ENCODE results near the gene CDK6. TPM values are rescaled to one million over a fixed set of nuclear protein-coding genes. Genes with fewer than 3 reads are reported as not detected.

Gene CDK6
- total RNA-seq, 1 experiment from 2014 or later: 30.7 TPM

DNA sequence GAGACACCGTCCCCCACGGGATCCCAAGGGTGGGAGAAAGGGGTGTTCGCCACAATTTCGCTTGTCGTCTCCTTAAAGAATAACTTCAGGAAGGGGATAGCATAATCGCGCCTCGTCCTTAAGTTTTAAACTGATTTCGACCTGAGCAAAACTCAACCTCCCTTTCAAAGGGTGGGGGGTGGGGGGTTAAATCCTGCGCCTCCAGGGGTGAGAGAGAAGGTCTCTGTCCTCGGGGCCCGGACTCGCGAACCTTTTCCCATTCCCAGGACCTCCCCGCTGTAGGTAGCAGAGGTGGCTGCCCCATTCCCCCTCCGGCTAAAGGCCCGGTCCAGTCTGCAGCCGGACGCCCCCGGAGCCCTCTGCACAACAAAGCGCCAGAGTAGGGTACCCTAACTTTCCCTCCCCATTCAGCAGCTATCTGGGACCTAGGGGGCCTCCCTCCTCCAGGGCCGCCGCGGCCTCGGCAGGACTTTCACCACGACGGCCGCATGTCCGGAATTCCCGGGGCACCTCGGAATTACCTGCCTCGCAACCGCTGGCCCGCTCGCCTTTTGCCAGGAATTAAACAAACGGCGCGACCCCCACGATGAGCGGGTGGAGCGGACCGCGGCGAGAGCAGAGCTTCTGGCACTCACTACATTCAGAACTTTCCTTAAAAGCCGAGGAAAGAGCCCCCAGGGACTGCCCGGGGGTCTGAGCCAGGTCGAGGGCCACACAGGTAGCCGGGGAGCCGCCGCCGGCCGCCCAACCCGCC, 1.7 kb downstream of the CDK6 start:
- peak; percentile 6 for DNase-seq
- Histone ChIP-seq H3K9me3 (no peaks in the 10 kb centered on the region), H3K4me3 (peak overlapping the region; percentile 74), H3K36me3 (peaks cover 28% of the 10 kb centered on the region), H3K27me3 (no peaks in the 10 kb centered on the region)

DNA sequence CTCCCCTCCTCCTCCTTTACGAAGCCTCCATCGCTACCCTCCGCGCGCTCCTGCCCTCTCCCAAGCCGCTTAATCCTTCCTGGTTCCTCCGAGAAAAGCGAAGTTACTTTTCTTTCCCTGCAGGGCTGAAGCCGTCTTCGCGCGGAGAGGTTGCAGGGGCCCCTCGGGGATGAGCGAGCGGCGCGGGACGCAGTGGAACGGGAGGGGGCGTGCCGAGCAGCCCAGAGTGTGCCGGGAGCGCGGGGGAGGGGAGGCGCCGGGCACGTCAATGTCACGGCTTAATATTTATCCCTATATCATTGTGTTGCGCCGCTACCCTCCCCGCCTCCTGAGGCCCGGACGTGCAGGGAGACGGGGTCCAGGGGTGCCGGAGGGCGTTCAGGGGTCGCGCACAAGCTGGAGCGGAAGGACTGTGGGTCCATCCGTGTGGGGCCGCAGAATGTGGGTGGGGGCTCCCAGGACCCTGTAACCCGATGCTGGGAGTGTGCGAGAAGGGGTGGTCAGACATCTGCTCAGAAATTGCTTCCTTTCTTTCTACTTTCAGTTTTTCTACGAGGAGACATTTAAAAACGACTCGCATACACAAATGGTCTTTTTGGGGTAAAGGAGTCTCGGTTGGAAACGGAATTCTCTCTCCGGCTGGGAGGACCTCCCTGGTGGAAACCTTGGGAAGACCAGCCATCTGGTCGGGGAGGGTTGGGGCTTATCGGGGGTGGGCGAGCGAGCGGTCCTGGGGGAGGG, 2.4 kb downstream of the CDK6 start:
- DNase-seq: peak; percentile 76
- H3K27me3 ChIP-seq: no peaks in the 10 kb centered on the region

DNA sequence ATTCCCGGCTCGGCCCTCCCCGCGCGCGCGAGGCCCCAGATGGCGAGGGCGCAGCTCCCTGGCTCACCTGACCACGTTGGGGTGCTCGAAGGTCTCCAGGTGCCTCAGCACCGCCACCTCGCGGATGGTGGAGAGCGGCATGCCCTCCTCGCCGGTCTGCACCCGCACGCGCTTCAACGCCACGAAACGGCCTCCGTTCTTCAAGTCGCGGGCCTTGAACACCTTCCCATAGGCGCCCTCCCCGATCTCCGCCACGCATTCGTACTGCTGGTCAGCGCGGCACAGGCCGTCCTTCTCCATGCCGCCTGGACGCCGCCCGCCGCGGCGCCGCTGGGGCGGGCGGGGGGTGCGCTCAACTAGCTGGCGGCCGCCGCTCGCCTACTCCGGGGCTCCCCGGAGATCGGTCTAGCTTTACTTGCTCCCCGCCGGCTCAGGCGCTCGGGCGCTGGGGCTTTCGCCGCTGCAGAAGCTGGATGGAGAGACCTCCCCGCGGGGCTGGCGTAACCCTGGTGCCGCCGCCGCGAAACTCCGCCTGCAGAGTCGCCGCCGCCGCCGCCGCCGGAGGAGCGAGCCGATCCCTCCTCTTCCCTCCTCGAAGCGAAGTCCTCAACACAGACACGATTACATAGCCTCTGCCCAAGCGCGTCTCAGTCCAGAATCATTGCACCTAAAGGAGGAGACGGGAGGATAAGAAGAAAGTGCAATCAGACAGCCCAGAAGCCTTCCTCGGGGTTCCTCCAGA, 3.2 kb downstream of the CDK6 start:
- Histone ChIP-seq H3K4me3 (peak overlapping the region; percentile 74), H3K27me3 (no peaks in the 10 kb centered on the region), H3K9me3 (no peaks in the 10 kb centered on the region), H3K36me3 (peaks cover 42% of the 10 kb centered on the region)
- peak; percentile 75 for DNase-seq

More for the DNA sequence above, 2.4 kb downstream of the CDK6 start:
- H3K9me3 ChIP-seq: no peaks in the 10 kb centered on the region
- peak overlapping the region; percentile 74 for H3K4me3 ChIP-seq
- H3K36me3 ChIP-seq: peaks cover 35% of the 10 kb centered on the region

DNA sequence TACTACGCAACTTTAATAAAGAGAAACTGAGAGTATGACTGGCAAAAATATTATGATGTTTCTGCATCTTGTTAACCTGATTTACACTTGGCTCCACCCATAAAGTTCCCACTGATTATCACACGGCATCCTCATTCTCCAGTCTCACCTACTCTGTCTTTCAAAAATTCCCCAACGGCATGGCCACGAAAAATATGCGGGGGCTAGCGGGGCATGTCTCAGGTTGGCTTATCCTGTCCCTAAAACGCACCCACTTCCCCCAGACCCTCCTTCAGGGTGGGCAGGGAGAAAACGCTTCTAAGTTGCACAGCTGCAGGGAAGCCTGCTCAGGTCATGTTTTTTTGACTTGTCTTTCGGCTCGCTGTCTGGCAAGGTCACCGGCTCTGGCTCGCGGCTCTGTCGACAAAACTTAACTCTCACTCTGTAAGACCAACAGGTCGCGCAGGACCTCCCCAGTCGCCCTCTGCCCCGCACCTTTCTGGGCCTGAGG, 3.8 kb downstream of the CDK6 start:
- Histone ChIP-seq H3K4me3 (peak overlapping the region; percentile 74), H3K9me3 (no peaks in the 10 kb centered on the region), H3K27me3 (no peaks in the 10 kb centered on the region), H3K36me3 (peaks cover 46% of the 10 kb centered on the region)
- DNase-seq: no peak

DNA sequence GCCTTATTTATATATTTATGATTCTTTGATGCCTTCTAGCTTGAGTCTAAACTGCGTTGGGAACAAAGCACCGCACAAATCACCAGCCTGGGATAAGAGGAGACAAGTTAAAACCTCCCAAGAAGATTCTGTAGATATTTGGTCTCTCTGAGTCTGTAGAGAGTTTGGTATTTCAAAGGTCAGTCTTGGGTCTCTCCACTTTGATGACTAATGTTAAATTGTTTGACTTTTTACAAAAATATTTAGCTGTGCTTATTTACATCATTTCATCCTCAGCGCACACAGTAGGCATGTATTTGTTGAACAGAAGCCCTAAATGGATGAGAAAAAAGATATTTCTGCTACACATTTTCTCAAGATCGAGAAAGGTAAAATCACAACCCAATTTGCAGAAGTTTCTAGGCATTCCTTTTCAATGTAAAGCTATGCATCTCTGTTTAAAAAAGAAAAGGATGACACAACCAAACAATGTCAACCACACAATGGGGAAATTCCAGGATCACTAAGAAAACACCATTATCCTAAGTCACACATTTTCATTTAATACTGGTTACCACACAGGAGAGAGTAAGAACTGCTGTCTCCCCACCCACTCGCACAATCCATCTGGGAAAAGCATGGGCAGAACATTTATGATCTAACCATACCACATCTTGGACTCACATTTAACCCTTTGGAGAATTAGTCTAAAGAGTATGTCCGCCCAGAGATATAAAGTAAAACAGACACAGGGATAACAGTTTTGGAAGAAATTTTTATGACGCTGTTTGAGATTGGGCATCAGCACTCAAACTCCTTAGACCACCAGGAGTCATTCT, 4.4 kb downstream of the CDK6 start:
- Histone ChIP-seq H3K4me3 (peak overlapping the region; percentile 74), H3K27me3 (no peaks in the 10 kb centered on the region), H3K36me3 (peaks cover 52% of the 10 kb centered on the region), H3K9me3 (no peaks in the 10 kb centered on the region)
- peak; percentile 53 for DNase-seq

DNA sequence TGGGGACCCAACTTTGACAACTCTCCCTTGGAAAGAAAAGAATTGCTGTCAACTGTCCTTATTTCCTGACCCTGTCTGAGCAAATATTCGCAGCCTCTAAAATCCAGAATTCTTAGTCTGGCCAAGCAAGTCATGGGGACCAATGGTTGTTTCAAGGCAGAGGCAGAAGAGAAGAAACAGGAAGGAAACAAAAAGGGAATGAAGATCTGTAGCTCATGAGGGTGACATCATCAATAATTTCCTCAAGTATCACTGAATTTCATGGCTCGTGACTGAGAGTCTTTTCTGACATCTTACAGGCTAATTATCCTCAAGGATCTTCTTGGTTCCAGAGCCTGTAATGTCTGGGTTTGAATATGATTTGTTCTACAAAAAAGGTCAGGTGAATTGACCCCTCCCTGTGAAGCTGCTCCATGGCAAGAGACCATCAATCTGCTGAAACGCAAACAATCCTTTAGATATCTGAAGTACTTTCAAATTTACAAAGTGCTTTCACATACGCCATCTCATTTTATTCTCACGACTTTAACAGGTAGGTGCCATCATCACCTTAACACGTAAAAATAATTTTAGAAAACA, 5.8 kb downstream of the CDK6 start:
- Histone ChIP-seq H3K9me3 (no peaks in the 10 kb centered on the region), H3K4me3 (no peak overlapping the region; the same call in 1 of the 2 replicates), H3K36me3 (peaks cover 59% of the 10 kb centered on the region), H3K27me3 (no peaks in the 10 kb centered on the region)
- DNase-seq: no peak

DNA sequence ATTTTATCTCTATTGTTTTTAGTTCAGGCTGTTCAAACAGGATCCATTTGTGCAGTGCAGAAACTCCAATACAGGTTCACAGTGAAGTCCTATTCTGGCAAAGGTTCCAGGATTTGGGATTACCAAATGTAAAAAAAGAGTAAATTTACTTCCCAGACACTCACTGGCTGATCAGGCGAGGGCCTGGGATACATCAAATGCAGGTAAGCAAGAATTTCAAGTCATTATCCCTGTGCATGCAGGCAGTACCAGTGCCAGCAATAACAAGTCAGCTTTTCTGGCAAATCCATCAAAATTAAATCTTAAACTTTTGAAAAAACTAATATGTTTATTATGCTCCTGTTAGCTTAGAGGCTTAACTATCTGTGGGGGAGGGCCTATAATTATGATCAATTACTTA, 6.3 kb downstream of the CDK6 start:
- DNase-seq: no peak
- Histone ChIP-seq H3K4me3 (no peak overlapping the region), H3K9me3 (no peaks in the 10 kb centered on the region), H3K36me3 (peaks cover 62% of the 10 kb centered on the region), H3K27me3 (no peaks in the 10 kb centered on the region)

DNA sequence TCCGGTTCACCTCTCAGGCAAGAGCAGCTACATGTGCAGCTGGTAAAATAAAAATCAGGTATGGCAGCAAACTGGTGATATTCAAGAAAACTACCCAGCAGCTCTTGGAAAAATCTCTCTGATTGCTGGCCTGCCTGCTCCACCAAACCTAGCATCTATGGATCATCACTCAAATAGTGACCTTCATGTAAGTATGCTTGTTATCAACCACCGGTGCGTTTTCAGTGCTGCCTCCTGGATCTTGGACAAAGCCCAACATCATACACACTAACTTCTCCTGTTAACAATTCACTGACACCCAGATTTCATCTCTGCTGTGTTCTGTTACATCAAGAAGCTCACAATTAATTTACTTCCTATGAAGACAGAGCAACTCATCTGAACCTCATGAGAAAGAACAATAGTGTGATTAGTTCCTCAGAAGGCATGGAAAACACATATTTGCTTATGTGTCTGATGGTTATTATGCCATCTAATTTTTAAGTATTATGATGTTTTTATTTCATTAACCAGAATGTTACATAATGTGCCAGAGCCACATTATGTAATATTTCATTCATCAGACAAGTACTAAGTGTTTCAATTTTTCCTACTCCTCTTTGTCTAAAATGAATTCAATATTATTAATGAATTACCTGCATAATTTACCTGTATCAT, 8.8 kb downstream of the CDK6 start:
- no peaks in the 10 kb centered on the region for H3K9me3 ChIP-seq
- H3K36me3 ChIP-seq: peaks cover 64% of the 10 kb centered on the region
- no peak overlapping the region for H3K4me3 ChIP-seq
- H3K27me3 ChIP-seq: no peaks in the 10 kb centered on the region
- DNase-seq: no peak

DNA sequence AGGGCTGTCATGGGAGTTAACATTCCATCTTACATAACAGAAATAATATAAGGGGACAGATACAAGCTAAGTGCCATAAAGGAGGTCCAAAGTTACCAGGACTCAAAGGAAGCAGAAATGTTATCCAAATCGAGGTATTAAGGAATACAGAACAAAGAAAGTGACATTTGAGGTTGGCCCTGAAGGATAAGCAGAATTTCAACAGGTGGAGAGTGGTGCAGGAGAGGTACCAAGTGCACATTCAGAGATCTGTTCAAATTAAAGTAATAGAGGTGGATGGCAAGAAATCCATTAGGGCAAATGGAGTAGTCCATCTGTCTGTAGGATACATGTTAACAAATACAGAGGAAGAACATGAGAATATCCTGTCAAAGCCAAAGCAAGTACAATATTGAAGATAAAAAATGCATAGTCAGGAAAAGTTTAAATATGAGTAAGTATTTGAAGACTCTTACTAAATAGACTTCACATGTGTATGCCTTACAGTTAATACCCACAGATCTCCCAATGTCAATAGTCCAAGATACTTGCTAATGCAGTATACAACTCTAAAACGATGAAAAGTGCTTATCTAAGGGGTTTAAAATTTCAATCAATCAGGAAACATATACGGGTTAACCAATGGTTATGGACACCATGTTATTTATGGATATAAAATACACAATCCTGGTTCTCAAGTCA, 10.0 kb downstream of the CDK6 start:
- Histone ChIP-seq H3K9me3 (no peaks in the 10 kb centered on the region), H3K27me3 (no peaks in the 10 kb centered on the region), H3K4me3 (no peak overlapping the region), H3K36me3 (peaks cover 54% of the 10 kb centered on the region)
- DNase-seq: no peak

DNA sequence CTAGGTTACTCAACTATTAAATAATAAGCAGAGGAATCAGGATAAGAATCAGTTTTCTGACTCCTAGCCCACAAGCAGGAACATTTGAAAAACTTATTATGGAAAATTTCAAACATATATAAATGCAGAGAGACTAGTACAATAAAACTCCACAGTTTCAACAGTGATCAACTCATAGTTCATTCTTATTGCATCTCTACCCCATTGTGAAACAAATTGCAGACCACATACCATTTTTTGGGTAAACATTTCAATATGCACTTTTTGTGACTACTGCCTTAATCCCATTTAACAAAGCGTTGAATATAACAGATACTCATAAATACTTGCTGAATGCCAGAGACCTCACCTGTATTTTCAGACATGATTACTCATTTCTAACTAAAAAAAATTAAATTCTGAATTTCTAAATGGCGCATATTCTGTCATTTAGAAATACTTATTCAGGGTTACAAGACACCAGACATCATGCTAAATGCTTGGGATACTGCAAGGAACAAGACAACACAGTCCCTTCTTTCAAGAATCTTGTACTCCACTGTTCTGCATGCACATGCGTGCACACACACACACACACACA, 11.4 kb downstream of the CDK6 start:
- DNase-seq: no peak
- Histone ChIP-seq H3K27me3 (no peaks in the 10 kb centered on the region), H3K36me3 (peaks cover 51% of the 10 kb centered on the region), H3K4me3 (no peak overlapping the region), H3K9me3 (no peaks in the 10 kb centered on the region; the same call in 1 of the 2 replicates)

DNA sequence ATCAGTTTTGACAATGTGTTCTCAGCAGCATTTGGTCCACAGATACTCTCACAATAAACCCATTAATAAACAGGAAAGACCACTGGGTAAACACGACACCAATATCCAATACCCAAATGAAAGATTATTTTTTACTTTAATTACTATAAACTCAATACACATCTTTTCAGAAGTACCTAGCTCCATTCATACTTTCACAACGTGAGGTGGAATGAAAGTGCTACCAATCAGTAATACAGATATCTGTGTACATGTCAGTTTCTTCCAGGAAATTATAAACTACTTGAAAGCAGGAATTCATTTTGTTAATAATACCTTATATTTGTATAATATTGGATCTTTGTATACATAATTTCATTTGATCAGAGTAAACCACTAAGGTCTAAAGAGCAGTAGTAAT, 11.9 kb downstream of the CDK6 start:
- Histone ChIP-seq H3K9me3 (no peaks in the 10 kb centered on the region; the same call in 1 of the 2 replicates), H3K4me3 (no peak overlapping the region), H3K27me3 (no peaks in the 10 kb centered on the region), H3K36me3 (peaks cover 47% of the 10 kb centered on the region)
- DNase-seq: no peak

DNA sequence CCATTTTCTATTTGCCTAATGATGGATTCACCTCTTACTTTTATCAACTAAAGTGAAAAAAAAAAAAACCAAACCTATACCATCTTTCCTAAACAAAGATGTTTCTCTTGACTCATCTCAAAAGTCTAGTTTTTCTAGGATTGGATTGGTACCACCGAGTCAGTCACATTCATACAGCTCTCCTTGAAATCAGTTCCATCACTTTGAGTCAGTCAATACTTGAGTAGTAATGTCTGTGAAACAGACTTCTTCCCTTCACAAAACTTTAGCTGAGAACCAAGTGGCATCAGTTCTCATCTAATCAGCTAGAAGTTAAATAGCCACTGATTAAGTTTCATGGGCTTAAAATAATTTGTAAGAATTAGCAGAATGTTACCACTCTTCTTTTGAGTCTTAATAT, 13.3 kb downstream of the CDK6 start:
- no peaks in the 10 kb centered on the region; the same call in 1 of the 2 replicates for H3K9me3 ChIP-seq
- H3K27me3 ChIP-seq: no peaks in the 10 kb centered on the region
- peaks cover 36% of the 10 kb centered on the region for H3K36me3 ChIP-seq

DNA sequence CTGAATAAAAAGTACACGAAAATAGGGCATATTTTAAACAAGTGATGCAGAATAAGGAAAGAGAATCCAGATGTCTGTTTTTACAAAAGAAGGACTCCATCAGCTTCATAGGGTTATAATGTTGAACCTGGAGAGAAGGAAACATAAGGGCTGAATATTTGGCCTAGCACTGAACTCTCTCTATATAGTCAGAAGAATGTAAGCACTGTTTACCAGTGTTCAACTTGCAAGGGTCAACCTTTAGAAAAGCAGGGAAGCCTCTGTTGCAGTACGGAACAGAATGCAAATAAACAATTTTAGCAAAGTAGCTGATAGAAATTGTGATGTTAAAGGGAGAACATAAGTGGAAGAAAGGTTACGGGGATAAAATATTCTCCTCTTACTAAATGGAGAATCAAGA, 16.2 kb downstream of the CDK6 start:
- no peak overlapping the region for H3K4me3 ChIP-seq
- no peak for DNase-seq
- peaks cover 25% of the 10 kb centered on the region for H3K36me3 ChIP-seq
- no peaks in the 10 kb centered on the region for H3K27me3 ChIP-seq
- H3K9me3 ChIP-seq: peaks cover 10% of the 10 kb centered on the region

More for the DNA sequence above, 13.3 kb downstream of the CDK6 start:
- no peak overlapping the region for H3K4me3 ChIP-seq
- no peak for DNase-seq

DNA sequence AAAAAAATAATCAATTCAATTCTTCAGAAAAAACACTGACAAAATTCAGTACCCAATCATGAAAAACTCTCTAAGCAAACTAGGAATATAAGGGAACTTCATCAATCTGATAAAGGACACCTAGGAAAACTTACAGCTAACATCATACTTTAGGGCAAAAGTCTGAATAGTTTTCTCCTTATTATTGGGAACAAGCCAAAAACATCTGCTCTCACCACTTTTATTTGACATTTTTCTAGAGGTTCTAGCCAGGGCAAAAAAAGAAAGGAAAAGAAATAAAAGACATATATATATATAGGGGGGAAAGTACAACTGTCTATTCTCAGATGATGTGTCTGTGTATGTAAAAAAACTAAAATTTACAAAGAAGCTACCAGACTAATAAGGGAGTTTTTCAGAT, 19.0 kb downstream of the CDK6 start:
- H3K27me3 ChIP-seq: no peaks in the 10 kb centered on the region
- peaks cover 19% of the 10 kb centered on the region for H3K36me3 ChIP-seq
- no peak for DNase-seq
- no peak overlapping the region for H3K4me3 ChIP-seq
- peaks cover 10% of the 10 kb centered on the region for H3K9me3 ChIP-seq

DNA sequence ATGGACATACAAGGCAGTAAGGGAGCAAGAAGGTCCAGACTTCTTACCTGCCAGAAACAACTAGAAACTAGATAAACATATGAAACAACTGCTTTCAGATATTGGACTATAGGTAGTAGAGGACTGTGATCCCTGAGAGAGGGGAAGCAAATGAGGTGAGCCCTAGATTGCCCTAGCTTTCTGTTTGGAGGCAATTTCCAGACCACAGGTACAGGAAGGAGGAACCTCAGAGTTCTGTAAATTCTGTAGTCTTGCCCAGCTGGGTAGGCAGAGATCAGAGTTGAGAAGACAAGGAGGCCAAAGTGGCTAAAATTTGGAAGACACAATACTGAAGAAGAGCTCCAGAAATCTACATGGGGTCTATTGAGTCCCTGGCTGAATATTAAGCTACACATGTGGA, 21.0 kb downstream of the CDK6 start:
- no peak for DNase-seq
- H3K36me3 ChIP-seq: peaks cover 19% of the 10 kb centered on the region
- H3K27me3 ChIP-seq: no peaks in the 10 kb centered on the region
- no peak overlapping the region for H3K4me3 ChIP-seq
- H3K9me3 ChIP-seq: peaks cover 10% of the 10 kb centered on the region

All from MG63 (cell line).